Measurements from ENCODE around the gene SPEF2.

DNA sequence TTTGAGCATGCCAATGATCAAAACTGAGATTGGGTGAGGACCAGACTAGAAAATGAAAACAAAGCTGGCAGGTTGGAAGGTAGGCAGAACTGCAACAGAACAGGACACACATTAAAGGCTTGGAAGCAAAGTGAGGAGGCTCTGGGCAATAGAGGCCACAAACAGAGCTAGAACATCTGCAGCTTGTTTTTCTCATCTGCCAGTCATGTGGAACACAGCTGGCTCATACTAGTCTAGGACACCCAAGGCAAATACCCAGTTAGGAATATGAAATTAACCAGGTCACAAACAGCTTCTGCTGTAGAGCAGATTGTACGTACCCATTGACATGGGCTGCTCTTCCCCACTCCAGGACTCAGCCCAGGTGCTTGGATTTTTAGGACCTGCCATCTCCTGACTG, 61.7 kb downstream of the SPEF2 start:
- TF ChIP-seq ZKSCAN8 (CRISPR knock-in tag; IDR thresholded peaks at IDR 0.05) (no peak), CHD4 (IDR thresholded peaks at IDR 0.05; ENCODE audit: insufficient read depth, insufficient replicate concordance, low read depth, low read length, poor library complexity, severe bottlenecking) (no peak), POLR2G (IDR thresholded peaks at IDR 0.05; ENCODE audit: low read depth, low read length) (no peak), NKRF (IDR thresholded peaks at IDR 0.05; ENCODE audit: borderline replicate concordance) (no peak), ZNF134 (CRISPR knock-in tag; conservative IDR thresholded peaks at IDR 0.05) (no peak), MEF2D (tag; conservative IDR thresholded peaks at IDR 0.05; ENCODE audit: low read depth) (no peak), XRCC3 (IDR thresholded peaks at IDR 0.05) (no peak), SETDB1 (IDR thresholded peaks at IDR 0.05; ENCODE audit: low read length) (no peak), MTA2 (IDR thresholded peaks at IDR 0.05; ENCODE audit: low read depth) (no peak)
- TF ChIP-seq, protein P1, sequence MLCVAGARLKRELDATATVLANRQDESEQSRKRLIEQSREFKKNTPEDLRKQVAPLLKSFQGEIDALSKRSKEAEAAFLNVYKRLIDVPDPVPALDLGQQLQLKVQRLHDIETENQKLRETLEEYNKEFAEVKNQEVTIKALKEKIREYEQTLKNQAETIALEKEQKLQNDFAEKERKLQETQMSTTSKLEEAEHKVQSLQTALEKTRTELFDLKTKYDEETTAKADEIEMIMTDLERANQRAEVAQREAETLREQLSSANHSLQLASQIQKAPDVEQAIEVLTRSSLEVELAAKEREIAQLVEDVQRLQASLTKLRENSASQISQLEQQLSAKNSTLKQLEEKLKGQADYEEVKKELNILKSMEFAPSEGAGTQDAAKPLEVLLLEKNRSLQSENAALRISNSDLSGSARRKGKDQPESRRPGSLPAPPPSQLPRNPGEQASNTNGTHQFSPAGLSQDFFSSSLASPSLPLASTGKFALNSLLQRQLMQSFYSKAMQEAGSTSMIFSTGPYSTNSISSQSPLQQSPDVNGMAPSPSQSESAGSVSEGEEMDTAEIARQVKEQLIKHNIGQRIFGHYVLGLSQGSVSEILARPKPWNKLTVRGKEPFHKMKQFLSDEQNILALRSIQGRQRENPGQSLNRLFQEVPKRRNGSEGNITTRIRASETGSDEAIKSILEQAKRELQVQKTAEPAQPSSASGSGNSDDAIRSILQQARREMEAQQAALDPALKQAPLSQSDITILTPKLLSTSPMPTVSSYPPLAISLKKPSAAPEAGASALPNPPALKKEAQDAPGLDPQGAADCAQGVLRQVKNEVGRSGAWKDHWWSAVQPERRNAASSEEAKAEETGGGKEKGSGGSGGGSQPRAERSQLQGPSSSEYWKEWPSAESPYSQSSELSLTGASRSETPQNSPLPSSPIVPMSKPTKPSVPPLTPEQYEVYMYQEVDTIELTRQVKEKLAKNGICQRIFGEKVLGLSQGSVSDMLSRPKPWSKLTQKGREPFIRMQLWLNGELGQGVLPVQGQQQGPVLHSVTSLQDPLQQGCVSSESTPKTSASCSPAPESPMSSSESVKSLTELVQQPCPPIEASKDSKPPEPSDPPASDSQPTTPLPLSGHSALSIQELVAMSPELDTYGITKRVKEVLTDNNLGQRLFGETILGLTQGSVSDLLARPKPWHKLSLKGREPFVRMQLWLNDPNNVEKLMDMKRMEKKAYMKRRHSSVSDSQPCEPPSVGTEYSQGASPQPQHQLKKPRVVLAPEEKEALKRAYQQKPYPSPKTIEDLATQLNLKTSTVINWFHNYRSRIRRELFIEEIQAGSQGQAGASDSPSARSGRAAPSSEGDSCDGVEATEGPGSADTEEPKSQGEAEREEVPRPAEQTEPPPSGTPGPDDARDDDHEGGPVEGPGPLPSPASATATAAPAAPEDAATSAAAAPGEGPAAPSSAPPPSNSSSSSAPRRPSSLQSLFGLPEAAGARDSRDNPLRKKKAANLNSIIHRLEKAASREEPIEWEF (CRISPR knock-in tag; IDR thresholded peaks at IDR 0.05) = no peak
- TF ChIP-seq, protein P2, sequence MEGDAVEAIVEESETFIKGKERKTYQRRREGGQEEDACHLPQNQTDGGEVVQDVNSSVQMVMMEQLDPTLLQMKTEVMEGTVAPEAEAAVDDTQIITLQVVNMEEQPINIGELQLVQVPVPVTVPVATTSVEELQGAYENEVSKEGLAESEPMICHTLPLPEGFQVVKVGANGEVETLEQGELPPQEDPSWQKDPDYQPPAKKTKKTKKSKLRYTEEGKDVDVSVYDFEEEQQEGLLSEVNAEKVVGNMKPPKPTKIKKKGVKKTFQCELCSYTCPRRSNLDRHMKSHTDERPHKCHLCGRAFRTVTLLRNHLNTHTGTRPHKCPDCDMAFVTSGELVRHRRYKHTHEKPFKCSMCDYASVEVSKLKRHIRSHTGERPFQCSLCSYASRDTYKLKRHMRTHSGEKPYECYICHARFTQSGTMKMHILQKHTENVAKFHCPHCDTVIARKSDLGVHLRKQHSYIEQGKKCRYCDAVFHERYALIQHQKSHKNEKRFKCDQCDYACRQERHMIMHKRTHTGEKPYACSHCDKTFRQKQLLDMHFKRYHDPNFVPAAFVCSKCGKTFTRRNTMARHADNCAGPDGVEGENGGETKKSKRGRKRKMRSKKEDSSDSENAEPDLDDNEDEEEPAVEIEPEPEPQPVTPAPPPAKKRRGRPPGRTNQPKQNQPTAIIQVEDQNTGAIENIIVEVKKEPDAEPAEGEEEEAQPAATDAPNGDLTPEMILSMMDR (IDR thresholded peaks at IDR 0.05 in 2 of 3, conservative IDR thresholded peaks at IDR 0.05 in 1 of 3; ENCODE audit: insufficient read depth in 2 of 3, low read depth in 1 of 3, low read length in 3 of 3) = no peak
